H7 (cell line): ENCODE data around the gene SH2D7. TPM values are rescaled to one million over a fixed set of nuclear protein-coding genes. Genes with fewer than 3 reads are reported as not detected.
"Not testable (repeated sequence)": the region's sequence is repeated elsewhere in the genome, so short reads cannot be mapped to it uniquely, and the experiment has no call there.

Experiments used
- DNase-seq: peaks from one replicate; pipeline ENCODE4 v3.0.0; 2012
- H3K27me3 ChIP-seq: 2 replicates; pipeline ENCODE4 v1.6.0; 2011; ENCODE audit warnings: mild to moderate bottlenecking, low read length; ENCODE audit not compliant: control insufficient read depth, insufficient read depth
- H3K36me3 ChIP-seq: replicated peaks from 2 replicates; pipeline ENCODE4 v1.5.1; 2011; ENCODE audit warnings: low read length; ENCODE audit not compliant: control insufficient read depth, insufficient read depth
- H3K4me3 ChIP-seq: 2 replicates; pipeline ENCODE4 v1.5.1; 2011; ENCODE audit warnings: low read depth, mild to moderate bottlenecking, control low read depth, low read length, moderate library complexity; ENCODE audit not compliant: insufficient read depth
- total RNA-seq: library from RNA; depleted of rRNA; stranded (reverse); fragments of >200 nt; shearing (Covaris generic); gene quantifications from 2 replicates; pipeline ENCODE4 v1.2.3, GENCODE V29; 2014; rRNA removed

Gene SH2D7
- total RNA-seq, 1 experiment from 2014 or later, result not detected

- Histone ChIP-seq H3K4me3 (peak overlapping the region; percentile 38), H3K27me3 (no peaks in the 10 kb centered on the region), H3K36me3 (no peaks in the 10 kb centered on the region)
- DNase-seq, result no peak
Observed at GRCh38 chr15:78148392-78149067, 56.2 kb downstream of the SH2D7 start.

GRCh38 chr15:78149068-78149804 lies 56.9 kb downstream of the SH2D7 start, which contains the start of gene IDH3A:
Gene IDH3A (plus strand): TSS chr15:78149362. CDS start chr15:78149404, 42 bp downstream.
- H3K4me3 ChIP-seq, result peak within 1 kb of the TSS; percentile 70
- no peaks in the 10 kb centered on the region for H3K36me3 ChIP-seq
- peak; percentile 99 for DNase-seq
- no peaks in the 10 kb centered on the region for H3K27me3 ChIP-seq

- no peaks in the 10 kb centered on the region for H3K36me3 ChIP-seq
- no peak for DNase-seq
- no peaks in the 10 kb centered on the region for H3K27me3 ChIP-seq
- peak overlapping the region; percentile 70 for H3K4me3 ChIP-seq
Observed at GRCh38 chr15:78149805-78150751, 57.7 kb downstream of the SH2D7 start.

- not testable (repeated sequence) for H3K36me3 ChIP-seq, H3K27me3 ChIP-seq, H3K4me3 ChIP-seq, DNase-seq
Observed at GRCh38 chr15:78151075-78151474, 58.7 kb downstream of the SH2D7 start.

Other genes starting within 250 kb of the SH2D7 start
- 9.9 and 15.7 TPM in 2 replicates for gene TBC1D2B, start 14.8 kb upstream of the SH2D7 start, total RNA-seq
- gene CIB2, start 38.9 kb downstream of the SH2D7 start, total RNA-seq, result 56.7 and 64.5 TPM in 2 replicates
- gene IDH3A, start 56.8 kb downstream of the SH2D7 start, total RNA-seq, result 27.4 and 30.4 TPM in 2 replicates
- gene ACSBG1, start 142.0 kb downstream of the SH2D7 start, total RNA-seq, result 2.7 and 3.9 TPM in 2 replicates
- gene DNAJA4, start 172.0 kb downstream of the SH2D7 start, total RNA-seq, result 0.03 and 0.11 TPM in 2 replicates
- gene SKIC8, start 207.0 kb downstream of the SH2D7 start, total RNA-seq, result 64.0 and 87.1 TPM in 2 replicates
- gene CRABP1, start 247.8 kb downstream of the SH2D7 start, total RNA-seq, result 744 and 864 TPM in 2 replicates